LNCAP (cell line): ENCODE data around the gene MFRP.

Experiments used
- CTCF ChIP-seq: fragments of 450-650 bp; IDR thresholded peaks from 2 replicates; pipeline ENCODE4 v1.5.1; 2017; ENCODE audit warnings: mild to moderate bottlenecking

Gene MFRP

GRCh38 chr11:119346605-119347004, at the start of gene MFRP:
Gene MFRP, minus strand, starts transcription at chr11:119346705. Its CDS starts 192 bp downstream, at chr11:119346513.
- TF ChIP-seq CTCF: no peak

- TF ChIP-seq CTCF: no peak
Observed at GRCh38 chr11:119391275-119391674, 44.8 kb upstream of the MFRP start.

GRCh38 chr11:119389611-119390254, 43.2 kb upstream of the MFRP start:
- no peak; the same call in 1 of the 2 replicates for TF ChIP-seq CTCF

- no peak for TF ChIP-seq CTCF
Observed at GRCh38 chr11:119388103-119388502, 41.6 kb upstream of the MFRP start.

GRCh38 chr11:119384332-119384731, 37.8 kb upstream of the MFRP start:
- TF ChIP-seq CTCF: no peak

GRCh38 chr11:119382101-119382500, 35.6 kb upstream of the MFRP start:
- TF ChIP-seq CTCF: no peak

- TF ChIP-seq CTCF: peak; percentile 96
Observed at GRCh38 chr11:119381181-119381988, 34.9 kb upstream of the MFRP start, which contains the start of gene USP2. Gene USP2, minus strand, starts transcription at chr11:119381690. Its CDS starts 8,210 bp downstream, at chr11:119373480.
